ENCODE measurements around the gene FAM13A.

The FAM13A gene

GRCh38 chr4:88962396-88962795 is 94.6 kb downstream of the FAM13A start:
- TF ChIP-seq POLR2AphosphoS5 (IDR thresholded peaks at IDR 0.05; ENCODE audit: low read depth, low read length): no peak
- FAIRE-seq (no peak), DNase-seq (ENCODE audit: insufficient read length, low spot score) (no peak)

GRCh38 chr4:88960576-88960975 is 96.4 kb downstream of the FAM13A start:
- DNase-seq (ENCODE audit: insufficient read length, low spot score) (no peak), FAIRE-seq (no peak)
- TF ChIP-seq POLR2AphosphoS5 (IDR thresholded peaks at IDR 0.05; ENCODE audit: low read depth, low read length): no peak
- TF ChIP-seq PAX5 (IDR thresholded peaks at IDR 0.05; ENCODE audit: insufficient read depth, low read length, severe bottlenecking): no peak
- no peak for TF ChIP-seq POLR2A (IDR thresholded peaks at IDR 0.05; ENCODE audit: low read depth, low read length)
- TF ChIP-seq SPI1 (IDR thresholded peaks at IDR 0.05; ENCODE audit: low read depth, low read length): no peak
- no peak for TF ChIP-seq POU2F2 (IDR thresholded peaks at IDR 0.05; ENCODE audit: low read depth, low read length)
- TF ChIP-seq TAF1 (IDR thresholded peaks at IDR 0.05; ENCODE audit: low read depth, low read length): no peak

DNA sequence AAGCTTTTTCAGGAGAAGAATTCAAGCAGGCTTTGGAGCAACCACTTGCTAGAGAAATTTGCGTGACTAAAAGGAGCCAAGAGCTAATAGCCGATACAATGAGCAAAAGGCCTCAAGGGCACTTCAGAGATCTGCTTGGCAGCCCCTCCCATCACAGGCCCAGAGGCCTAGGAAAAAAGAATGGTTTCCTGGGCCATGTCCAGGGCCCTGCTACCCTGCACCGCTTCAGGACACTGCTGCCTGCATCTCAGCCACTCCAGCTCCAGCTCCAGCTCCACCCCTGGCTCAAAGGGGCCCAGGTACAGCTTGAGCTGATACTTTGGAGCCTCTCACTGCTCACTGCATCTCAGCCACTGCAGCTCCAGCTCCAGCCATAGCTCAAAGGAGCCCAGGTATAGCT is 98.9 kb downstream of the FAM13A start:
- no peak for FAIRE-seq

GRCh38 chr4:88957570-88957969 is 99.4 kb downstream of the FAM13A start:
- FAIRE-seq: no peak
- no peak for TF ChIP-seq SPI1 (IDR thresholded peaks at IDR 0.05; ENCODE audit: low read depth, low read length)
- TF ChIP-seq POU2F2 (IDR thresholded peaks at IDR 0.05; ENCODE audit: low read depth, low read length): no peak
- TF ChIP-seq POLR2AphosphoS5 (IDR thresholded peaks at IDR 0.05; ENCODE audit: low read depth, low read length): no peak
- no peak for TF ChIP-seq PAX5 (IDR thresholded peaks at IDR 0.05; ENCODE audit: insufficient read depth, low read length, severe bottlenecking)
- no peak for DNase-seq (ENCODE audit: insufficient read length, low spot score)

More for the DNA sequence above, 98.9 kb downstream of the FAM13A start:
- no peak for DNase-seq (ENCODE audit: insufficient read length, low spot score)
- TF ChIP-seq PAX5 (IDR thresholded peaks at IDR 0.05; ENCODE audit: insufficient read depth, low read length, severe bottlenecking): no peak
- TF ChIP-seq TAF1 (IDR thresholded peaks at IDR 0.05; ENCODE audit: low read depth, low read length): no peak
- no peak for TF ChIP-seq POLR2A (IDR thresholded peaks at IDR 0.05; ENCODE audit: low read depth, low read length)
- no peak for TF ChIP-seq POLR2AphosphoS5 (IDR thresholded peaks at IDR 0.05; ENCODE audit: low read depth, low read length)
- TF ChIP-seq SPI1 (IDR thresholded peaks at IDR 0.05; ENCODE audit: low read depth, low read length): no peak
- TF ChIP-seq POU2F2 (IDR thresholded peaks at IDR 0.05; ENCODE audit: low read depth, low read length): no peak

DNA sequence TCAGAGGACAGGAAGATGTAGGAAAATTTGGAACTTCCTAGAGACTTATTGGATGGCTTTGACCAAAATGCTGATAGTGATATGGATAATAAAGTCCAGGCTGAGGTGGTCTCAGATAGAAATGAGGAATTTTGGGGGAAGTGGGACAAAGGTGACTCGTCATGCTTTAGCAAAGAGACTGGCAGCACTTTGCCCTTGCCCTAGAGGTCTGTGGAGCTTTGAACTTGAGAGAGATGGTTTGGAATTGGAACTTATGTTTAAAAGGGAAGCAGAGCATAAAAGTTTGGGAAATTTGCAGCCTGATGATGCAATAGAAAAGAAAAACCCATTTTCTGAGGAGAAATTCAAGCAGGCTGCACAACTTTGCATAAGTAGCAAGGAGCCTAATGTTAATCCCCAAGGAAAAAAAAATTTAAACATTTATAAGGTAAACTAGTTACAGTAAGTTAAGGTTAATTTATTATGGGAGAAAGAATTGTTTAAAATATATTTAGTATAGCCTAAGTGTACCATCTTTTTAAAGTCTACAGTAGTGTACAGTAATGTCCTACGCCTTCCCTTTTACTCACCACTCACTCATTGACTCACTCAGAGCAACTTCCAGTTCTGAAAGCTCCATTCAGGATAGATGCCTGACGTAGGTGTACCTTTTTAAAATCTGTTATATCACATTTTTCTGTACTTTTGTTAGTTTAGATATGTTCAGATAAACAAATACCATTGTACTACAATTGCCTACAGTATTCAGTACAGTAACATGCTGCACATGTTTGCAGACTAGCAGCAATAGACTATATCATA is 101.2 kb downstream of the FAM13A start:
- DNase-seq (ENCODE audit: insufficient read length, low spot score): no peak
- FAIRE-seq: no peak
- TF ChIP-seq PAX5 (IDR thresholded peaks at IDR 0.05; ENCODE audit: insufficient read depth, low read length, severe bottlenecking) (no peak), SPI1 (IDR thresholded peaks at IDR 0.05; ENCODE audit: low read depth, low read length) (no peak), POLR2AphosphoS5 (IDR thresholded peaks at IDR 0.05; ENCODE audit: low read depth, low read length) (no peak)

DNA sequence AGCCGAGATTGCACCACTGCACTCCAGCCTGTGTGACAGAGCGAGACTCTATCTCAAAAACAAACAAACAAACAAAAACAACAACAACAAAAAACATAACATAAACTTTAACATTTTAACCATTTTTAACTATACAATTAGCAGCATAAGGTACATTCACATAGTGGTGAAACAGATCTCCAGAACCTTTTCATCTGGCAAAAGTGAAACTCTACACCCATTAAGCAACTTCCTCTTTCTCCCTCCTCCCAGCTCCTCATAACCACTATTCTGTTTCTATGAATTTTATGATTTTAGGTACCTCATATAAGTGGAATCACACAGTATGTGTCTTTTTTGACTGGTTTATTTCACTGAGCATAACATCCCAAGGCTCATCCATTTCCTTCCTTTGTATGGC is 103.6 kb downstream of the FAM13A start:
- peak; percentile 66 for TF ChIP-seq SPI1 (IDR thresholded peaks at IDR 0.05; ENCODE audit: low read depth, low read length)
- no peak for TF ChIP-seq PAX5 (IDR thresholded peaks at IDR 0.05; ENCODE audit: insufficient read depth, low read length, severe bottlenecking)
- DNase-seq (ENCODE audit: insufficient read length, low spot score) (no peak), FAIRE-seq (no peak)

- DNase-seq (ENCODE audit: insufficient read length, low spot score) (no peak), FAIRE-seq (no peak)
- TF ChIP-seq POLR2A (IDR thresholded peaks at IDR 0.05; ENCODE audit: low read depth, low read length) (no peak), POLR2AphosphoS5 (IDR thresholded peaks at IDR 0.05; ENCODE audit: low read depth, low read length) (no peak), SPI1 (IDR thresholded peaks at IDR 0.05; ENCODE audit: low read depth, low read length) (no peak), TAF1 (IDR thresholded peaks at IDR 0.05; ENCODE audit: low read depth, low read length) (no peak), POU2F2 (IDR thresholded peaks at IDR 0.05; ENCODE audit: low read depth, low read length) (no peak), PAX5 (IDR thresholded peaks at IDR 0.05; ENCODE audit: insufficient read depth, low read length, severe bottlenecking) (no peak)
Measured at GRCh38 chr4:88952081-88952480, 104.9 kb downstream of the FAM13A start.

DNA sequence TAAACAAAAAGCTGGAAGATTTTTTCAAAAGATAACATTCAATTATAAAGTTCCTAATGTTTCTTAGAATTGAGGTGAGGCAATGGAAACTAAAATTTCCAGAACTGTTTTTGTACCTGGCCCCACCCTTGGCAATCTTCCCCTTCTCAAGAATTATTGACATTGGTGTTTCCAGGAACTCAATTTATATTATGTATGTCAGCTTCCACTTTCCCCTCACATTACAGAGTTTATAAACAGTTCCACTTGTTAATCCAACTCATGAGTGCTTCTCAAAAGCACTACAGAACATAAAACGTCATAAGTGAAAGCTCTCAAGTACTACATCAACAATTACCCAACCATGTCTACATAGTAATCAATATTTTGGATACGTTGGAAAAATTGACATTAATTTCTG is 107.4 kb downstream of the FAM13A start:
- FAIRE-seq: no peak
- DNase-seq (ENCODE audit: insufficient read length, low spot score): no peak
- TF ChIP-seq POU2F2 (IDR thresholded peaks at IDR 0.05; ENCODE audit: low read depth, low read length): no peak
- TF ChIP-seq POLR2A (IDR thresholded peaks at IDR 0.05; ENCODE audit: low read depth, low read length): no peak
- TF ChIP-seq TAF1 (IDR thresholded peaks at IDR 0.05; ENCODE audit: low read depth, low read length): no peak
- no peak for TF ChIP-seq PAX5 (IDR thresholded peaks at IDR 0.05; ENCODE audit: insufficient read depth, low read length, severe bottlenecking)
- no peak for TF ChIP-seq SPI1 (IDR thresholded peaks at IDR 0.05; ENCODE audit: low read depth, low read length)
- TF ChIP-seq POLR2AphosphoS5 (IDR thresholded peaks at IDR 0.05; ENCODE audit: low read depth, low read length): no peak

- TF ChIP-seq POU2F2 (IDR thresholded peaks at IDR 0.05; ENCODE audit: low read depth, low read length): no peak
- TF ChIP-seq TAF1 (IDR thresholded peaks at IDR 0.05; ENCODE audit: low read depth, low read length): no peak
- no peak for TF ChIP-seq POLR2AphosphoS5 (IDR thresholded peaks at IDR 0.05; ENCODE audit: low read depth, low read length)
- TF ChIP-seq POLR2A (IDR thresholded peaks at IDR 0.05; ENCODE audit: low read depth, low read length): no peak
- TF ChIP-seq SPI1 (IDR thresholded peaks at IDR 0.05; ENCODE audit: low read depth, low read length): no peak
- no peak for TF ChIP-seq PAX5 (IDR thresholded peaks at IDR 0.05; ENCODE audit: insufficient read depth, low read length, severe bottlenecking)
- FAIRE-seq (no peak), DNase-seq (ENCODE audit: insufficient read length, low spot score) (no peak)
Measured at GRCh38 chr4:88940506-88940905, 116.5 kb downstream of the FAM13A start.

DNA sequence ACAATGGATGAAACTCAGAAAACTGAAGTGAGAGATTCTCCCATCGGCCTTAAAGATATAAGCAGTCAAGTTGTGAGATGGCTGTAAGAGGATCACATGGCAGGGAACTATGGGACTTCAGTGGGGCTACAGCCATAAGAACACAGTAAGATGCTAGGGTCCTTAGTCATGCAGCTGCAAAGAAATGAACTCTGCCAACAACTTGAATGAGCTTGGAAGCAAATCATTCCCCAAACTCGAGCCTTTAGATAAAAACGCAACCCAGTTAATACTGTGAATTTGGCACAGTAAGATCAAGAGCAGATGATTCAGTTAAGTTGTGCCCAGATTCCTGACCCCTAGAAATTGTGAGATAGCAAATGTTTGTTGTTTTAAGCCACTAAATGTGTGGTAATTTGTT is 117.3 kb downstream of the FAM13A start:
- TF ChIP-seq POLR2A (IDR thresholded peaks at IDR 0.05; ENCODE audit: low read depth, low read length) (no peak), POU2F2 (IDR thresholded peaks at IDR 0.05; ENCODE audit: low read depth, low read length) (no peak)
- FAIRE-seq: no peak
- no peak for DNase-seq (ENCODE audit: insufficient read length, low spot score)

Data from GM12891 (cell line).